Measurements from ENCODE around the gene SUSD6.
"Not testable (repeated sequence)": the region's sequence is repeated elsewhere in the genome, so short reads cannot be mapped to it uniquely, and the experiment has no call there.

The SUSD6 gene

GRCh38 chr14:69647642-69648041 lies 36.2 kb downstream of the SUSD6 start:
- H3K79me2 ChIP-seq (ENCODE audit: control insufficient read depth, insufficient read depth, low read length); H3K27ac ChIP-seq (ENCODE audit: low read depth, low read length); H3K9ac ChIP-seq (ENCODE audit: low read length); H3K27me3 ChIP-seq (ENCODE audit: insufficient read depth, low read length, poor library complexity); H3K56ac ChIP-seq (ENCODE audit: low read length); H2BK15ac ChIP-seq (replicated peaks; ENCODE audit: low read depth); H3K18ac ChIP-seq (ENCODE audit: low read length); DNase-seq; H3K23ac ChIP-seq (ENCODE audit: low read length); H4K5ac ChIP-seq (ENCODE audit: low read length); H2AK5ac ChIP-seq (ENCODE audit: low read length); H4K8ac ChIP-seq (ENCODE audit: low read depth, low read length); H2BK120ac ChIP-seq (ENCODE audit: low read depth, low read length); H3K4me3 ChIP-seq (ENCODE audit: low read length); H3K79me1 ChIP-seq (ENCODE audit: low read length); H3K36me3 ChIP-seq (ENCODE audit: control insufficient read depth, insufficient read depth, low read length); H3K4ac ChIP-seq (ENCODE audit: low read depth, low read length); H3K4me2 ChIP-seq (ENCODE audit: low read length); H2BK5ac ChIP-seq (ENCODE audit: low read length): not testable (repeated sequence)
- peaks cover 13% of the 10 kb centered on the region for H3K4me1 ChIP-seq (ENCODE audit: control insufficient read depth, low read depth, low read length)
- WGBS (ENCODE audit: extremely low coverage, insufficient coverage, low lambda C conversion rate), result no CpG with 5 or more reads among the region's 11 CpGs

- Histone ChIP-seq H3K4me1 (ENCODE audit: control insufficient read depth, low read depth, low read length) (peaks cover 14% of the 10 kb centered on the region), H3K4me3 (ENCODE audit: low read length) (no peak overlapping the region), H2BK15ac (replicated peaks; ENCODE audit: low read depth) (no peak overlapping the region), H3K4me2 (ENCODE audit: low read length) (no peak overlapping the region), H3K27ac (ENCODE audit: low read depth, low read length) (peak overlapping the region; percentile 26), H3K4ac (ENCODE audit: low read depth, low read length) (no peak overlapping the region), H3K27me3 (ENCODE audit: insufficient read depth, low read length, poor library complexity) (no peaks in the 10 kb centered on the region), H2BK5ac (ENCODE audit: low read length) (no peak overlapping the region), H2AK5ac (ENCODE audit: low read length) (no peak overlapping the region), H3K9ac (ENCODE audit: low read length) (no peak overlapping the region), H3K36me3 (ENCODE audit: control insufficient read depth, insufficient read depth, low read length) (no peaks in the 10 kb centered on the region), H3K79me2 (ENCODE audit: control insufficient read depth, insufficient read depth, low read length) (no peaks in the 10 kb centered on the region), H2BK120ac (ENCODE audit: low read depth, low read length) (no peak overlapping the region), H3K56ac (ENCODE audit: low read length) (no peak overlapping the region), H3K23ac (ENCODE audit: low read length) (no peak overlapping the region), H3K18ac (ENCODE audit: low read length) (no peak overlapping the region), H3K79me1 (ENCODE audit: low read length) (no peaks in the 10 kb centered on the region), H4K5ac (ENCODE audit: low read length) (no peak overlapping the region), H4K8ac (ENCODE audit: low read depth, low read length) (no peak overlapping the region)
- no CpG with 5 or more reads among the region's 6 CpGs for WGBS (ENCODE audit: extremely low coverage, insufficient coverage, low lambda C conversion rate)
- no peak for DNase-seq
Measured at GRCh38 chr14:69648480-69649451, 37.4 kb downstream of the SUSD6 start.

GRCh38 chr14:69650948-69651369 lies 39.6 kb downstream of the SUSD6 start:
- H2BK120ac ChIP-seq (ENCODE audit: low read depth, low read length), result no peak overlapping the region
- H3K18ac ChIP-seq (ENCODE audit: low read length), result no peak overlapping the region
- H3K79me1 ChIP-seq (ENCODE audit: low read length), result no peaks in the 10 kb centered on the region
- H2AK5ac ChIP-seq (ENCODE audit: low read length), result no peak overlapping the region
- no peaks in the 10 kb centered on the region for H3K27me3 ChIP-seq (ENCODE audit: insufficient read depth, low read length, poor library complexity)
- no peak overlapping the region for H3K9ac ChIP-seq (ENCODE audit: low read length)
- no peak overlapping the region for H2BK5ac ChIP-seq (ENCODE audit: low read length)
- DNase-seq, result peak; percentile 49
- H3K23ac ChIP-seq (ENCODE audit: low read length), result no peak overlapping the region
- no peaks in the 10 kb centered on the region for H3K36me3 ChIP-seq (ENCODE audit: control insufficient read depth, insufficient read depth, low read length)
- H4K8ac ChIP-seq (ENCODE audit: low read depth, low read length), result no peak overlapping the region
- no peak overlapping the region for H3K4me3 ChIP-seq (ENCODE audit: low read length)
- WGBS (ENCODE audit: extremely low coverage, insufficient coverage, low lambda C conversion rate), result no CpG with 5 or more reads among the region's 3 CpGs
- H3K4ac ChIP-seq (ENCODE audit: low read depth, low read length), result no peak overlapping the region
- no peak overlapping the region for H4K5ac ChIP-seq (ENCODE audit: low read length)
- peaks cover 14% of the 10 kb centered on the region for H3K4me1 ChIP-seq (ENCODE audit: control insufficient read depth, low read depth, low read length)
- H3K4me2 ChIP-seq (ENCODE audit: low read length), result no peak overlapping the region
- H3K27ac ChIP-seq (ENCODE audit: low read depth, low read length), result peak overlapping the region; percentile 8
- H2BK15ac ChIP-seq (replicated peaks; ENCODE audit: low read depth), result no peak overlapping the region
- peak overlapping the region; percentile 67 for H3K56ac ChIP-seq (ENCODE audit: low read length)
- no peaks in the 10 kb centered on the region for H3K79me2 ChIP-seq (ENCODE audit: control insufficient read depth, insufficient read depth, low read length)

GRCh38 chr14:69651664-69652063 lies 40.3 kb downstream of the SUSD6 start:
- no peaks in the 10 kb centered on the region for H3K79me2 ChIP-seq (ENCODE audit: control insufficient read depth, insufficient read depth, low read length)
- H3K4me2 ChIP-seq (ENCODE audit: low read length), result no peak overlapping the region
- no peak overlapping the region for H2BK15ac ChIP-seq (replicated peaks; ENCODE audit: low read depth)
- H3K23ac ChIP-seq (ENCODE audit: low read length), result no peak overlapping the region
- no peak overlapping the region for H2BK5ac ChIP-seq (ENCODE audit: low read length)
- DNase-seq, result no peak
- H3K4me1 ChIP-seq (ENCODE audit: control insufficient read depth, low read depth, low read length), result peaks cover 14% of the 10 kb centered on the region
- no peak overlapping the region for H3K9ac ChIP-seq (ENCODE audit: low read length)
- no peak overlapping the region for H4K5ac ChIP-seq (ENCODE audit: low read length)
- H3K79me1 ChIP-seq (ENCODE audit: low read length), result no peaks in the 10 kb centered on the region
- H3K18ac ChIP-seq (ENCODE audit: low read length), result no peak overlapping the region
- no peak overlapping the region for H2BK120ac ChIP-seq (ENCODE audit: low read depth, low read length)
- no peak overlapping the region for H2AK5ac ChIP-seq (ENCODE audit: low read length)
- no peaks in the 10 kb centered on the region for H3K27me3 ChIP-seq (ENCODE audit: insufficient read depth, low read length, poor library complexity)
- H3K36me3 ChIP-seq (ENCODE audit: control insufficient read depth, insufficient read depth, low read length), result no peaks in the 10 kb centered on the region
- peak overlapping the region; percentile 8 for H3K27ac ChIP-seq (ENCODE audit: low read depth, low read length)
- no peak overlapping the region for H3K56ac ChIP-seq (ENCODE audit: low read length)
- H3K4me3 ChIP-seq (ENCODE audit: low read length), result no peak overlapping the region
- H3K4ac ChIP-seq (ENCODE audit: low read depth, low read length), result no peak overlapping the region
- H4K8ac ChIP-seq (ENCODE audit: low read depth, low read length), result no peak overlapping the region
- WGBS (ENCODE audit: extremely low coverage, insufficient coverage, low lambda C conversion rate), result no CpG with 5 or more reads among the region's 1 CpG

DNA sequence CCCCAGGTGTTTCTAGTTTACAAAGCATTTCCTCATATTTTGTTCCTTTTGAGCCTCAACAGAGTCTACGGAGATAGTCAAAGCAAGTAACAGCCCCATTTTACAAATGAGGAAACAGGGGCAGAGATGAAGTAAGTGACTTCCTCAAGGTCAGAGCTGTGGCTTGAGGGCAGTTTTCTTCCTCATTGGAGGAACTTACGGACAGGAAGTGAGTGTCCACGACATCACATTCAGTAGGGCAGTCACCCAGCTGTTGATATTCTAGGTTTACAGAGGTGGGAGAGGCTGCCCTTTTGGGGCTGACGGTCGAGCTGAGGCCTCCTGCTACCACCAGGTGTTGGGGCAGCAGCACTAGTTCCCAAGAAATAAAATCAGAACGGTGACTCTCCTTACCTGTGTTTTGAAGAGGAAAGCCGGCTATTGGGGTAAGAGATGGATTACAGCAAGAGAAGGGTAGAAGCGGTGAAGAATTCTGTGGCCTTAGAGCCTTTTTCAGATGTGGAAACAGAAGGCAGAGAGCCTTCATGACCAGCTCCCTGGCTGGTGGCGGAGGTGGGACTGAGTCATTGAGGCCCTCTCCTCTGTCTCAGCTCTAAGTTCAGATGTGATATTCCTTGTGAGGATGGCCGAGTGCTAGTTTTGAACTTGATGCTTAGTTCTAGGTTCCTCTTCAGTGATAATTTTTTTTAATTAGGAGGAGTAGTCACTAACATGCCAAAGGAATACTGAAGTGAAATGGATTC lies 41.7 kb downstream of the SUSD6 start:
- no peak overlapping the region for H3K4me3 ChIP-seq (ENCODE audit: low read length)
- no peaks in the 10 kb centered on the region for H3K79me2 ChIP-seq (ENCODE audit: control insufficient read depth, insufficient read depth, low read length)
- no peak overlapping the region for H2BK15ac ChIP-seq (replicated peaks; ENCODE audit: low read depth)
- peak overlapping the region; percentile 30 for H3K23ac ChIP-seq (ENCODE audit: low read length)
- H3K27ac ChIP-seq (ENCODE audit: low read depth, low read length), result no peak overlapping the region
- no peak overlapping the region for H2BK5ac ChIP-seq (ENCODE audit: low read length)
- no peaks in the 10 kb centered on the region for H3K36me3 ChIP-seq (ENCODE audit: control insufficient read depth, insufficient read depth, low read length)
- H3K79me1 ChIP-seq (ENCODE audit: low read length), result no peaks in the 10 kb centered on the region
- no CpG with 5 or more reads among the region's 10 CpGs for WGBS (ENCODE audit: extremely low coverage, insufficient coverage, low lambda C conversion rate)
- no peak overlapping the region for H3K4ac ChIP-seq (ENCODE audit: low read depth, low read length)
- DNase-seq, result no peak
- no peak overlapping the region for H2AK5ac ChIP-seq (ENCODE audit: low read length)
- no peak overlapping the region for H3K4me2 ChIP-seq (ENCODE audit: low read length)
- peaks cover 14% of the 10 kb centered on the region for H3K4me1 ChIP-seq (ENCODE audit: control insufficient read depth, low read depth, low read length)
- peak overlapping the region; percentile 57 for H3K56ac ChIP-seq (ENCODE audit: low read length)
- no peak overlapping the region for H2BK120ac ChIP-seq (ENCODE audit: low read depth, low read length)
- H4K8ac ChIP-seq (ENCODE audit: low read depth, low read length), result no peak overlapping the region
- H3K27me3 ChIP-seq (ENCODE audit: insufficient read depth, low read length, poor library complexity), result no peaks in the 10 kb centered on the region
- H4K5ac ChIP-seq (ENCODE audit: low read length), result no peak overlapping the region
- no peak overlapping the region for H3K18ac ChIP-seq (ENCODE audit: low read length)
- H3K9ac ChIP-seq (ENCODE audit: low read length), result no peak overlapping the region

Measured in mesendoderm (in vitro differentiated cells).